Lung (tissue), 12 donors: ENCODE results near the gene RGMB. TPM values are rescaled to one million over a fixed set of nuclear protein-coding genes. Genes with fewer than 3 reads are reported as not detected.

Experiments
- ATAC-seq: fragments of 200-7000 bp; cut with Tn5 transposase; one replicate; pipeline ENCODE4 v1.9.1; 2020; ENCODE audit warnings: moderate number of reproducible peaks; ENCODE audit not compliant: insufficient read depth, low FRiP score
- DNase-seq, 3 donors: peaks; one replicate each; pipeline ENCODE4 v3.0.0-alpha.2; 2013 to 2017
- H3K27ac ChIP-seq, 2 donors: one replicate each; pipeline ENCODE4 v1.5.1; 2013; ENCODE audit warnings: mild to moderate bottlenecking in 2 of 2, moderate library complexity in 2 of 2, control low read depth in 1 of 2, inconsistent platforms in 1 of 2, low read depth in 1 of 2, low read length in 1 of 2
- H3K27me3 ChIP-seq, 3 donors: one replicate each; pipeline ENCODE4 v1.5.1; 2013; ENCODE audit warnings: low read length in 2 of 3; ENCODE audit not compliant: control insufficient read depth in 3 of 3, insufficient read depth in 3 of 3
- H3K36me3 ChIP-seq, 4 donors: one replicate each; pipeline ENCODE4 v1.5.1; 2013; ENCODE audit warnings: low read length in 4 of 4, mild to moderate bottlenecking in 1 of 4, moderate library complexity in 1 of 4; ENCODE audit not compliant: control insufficient read depth in 4 of 4, insufficient read depth in 4 of 4
- H3K4me1 ChIP-seq, 5 donors: one replicate each; pipeline ENCODE4 v1.5.1; 2013; ENCODE audit warnings: low read length in 5 of 5, mild to moderate bottlenecking in 2 of 5, moderate library complexity in 1 of 5; ENCODE audit not compliant: control insufficient read depth in 5 of 5, insufficient read depth in 5 of 5
- H3K4me3 ChIP-seq: one replicate; pipeline ENCODE4 v1.5.1; 2013; ENCODE audit warnings: mild to moderate bottlenecking, control low read depth, moderate library complexity
- H3K9ac ChIP-seq, 2 donors: one replicate each; pipeline ENCODE4 v1.5.1; 2013; ENCODE audit warnings: low read length in 2 of 2, control low read depth in 1 of 2; ENCODE audit not compliant: insufficient read depth in 1 of 2
- H3K9me3 ChIP-seq, 4 donors: one replicate each; pipeline ENCODE4 v1.5.1; 2013; ENCODE audit warnings: low read length in 3 of 4, mild to moderate bottlenecking in 1 of 4, moderate library complexity in 1 of 4; ENCODE audit not compliant: control insufficient read depth in 4 of 4, insufficient read depth in 3 of 4
- CTCF ChIP-seq: IDR thresholded peaks from 2 replicates; pipeline ENCODE4 v1.5.1; 2012; ENCODE audit warnings: mild to moderate bottlenecking; ENCODE audit errors: control extremely low read depth, extremely low read depth
- WGBS, 2 donors: extraction: QIAGEN DNeasy Blood & Tissue Kit; methylation state at CpG; one replicate each; pipeline ENCODE4 v1.1.7; 2013; 5-methylcytosine and 5-hydroxymethylcytosine counted together
- polyA plus RNA-seq, 2 donors: library from polyadenylated mRNA; stranded (reverse); fragments of 200-250 nt; gene quantifications; one replicate each; pipeline ENCODE4 v1.2.1, GENCODE V29; 2013
- total RNA-seq, 2 donors: library from RNA; depleted of rRNA in 1 of 2; stranded (reverse); fragments of >200 nt in 1 of 2; gene quantifications; one replicate each; pipeline ENCODE4 v1.2.1, GENCODE V29; 2014 to 2021
- donor health status: control.
- donor health status: control.
- donor health status: Bipolar disorder and iron deficiency.
- donor health status: healthy.
- donor health status: DM: yes; HTN: yes; CAD: no.

RGMB gene
- total and polyA plus RNA-seq, 4 donors = 3.8 to 31.7 (median 15.1) TPM

- no peak for DNase-seq
- Histone ChIP-seq H3K4me3 (no peak overlapping the region), H3K4me1 (peaks cover 0 to 8% (median 0%) of the 10 kb centered on the region in 5 donors), H3K9me3 (no peaks in the 10 kb centered on the region), H3K9ac (no peak overlapping the region), H3K36me3 (peaks cover 0 to 5% (median 0%) of the 10 kb centered on the region in 4 donors), H3K27me3 (no peaks in the 10 kb centered on the region), H3K27ac (no peak overlapping the region)
- no peak for TF ChIP-seq CTCF
- ATAC-seq = no peak
- 85 to 91% methylated on average over 5 of the region's 5 CpGs for WGBS, 2 donors
Measured at GRCh38 chr5:98795243-98795642, 21.8 kb downstream of the RGMB start.

- H3K9ac ChIP-seq = no peak overlapping the region
- H3K27ac ChIP-seq = no peak overlapping the region
- peaks cover 0 to 4% (median 0%) of the 10 kb centered on the region in 5 donors for H3K4me1 ChIP-seq
- H3K36me3 ChIP-seq = peaks cover 0 to 5% (median 0%) of the 10 kb centered on the region in 4 donors
- H3K9me3 ChIP-seq = peaks cover 0 to under 1% (median 0%) of the 10 kb centered on the region in 4 donors
- no peak overlapping the region for H3K4me3 ChIP-seq
- H3K27me3 ChIP-seq = no peaks in the 10 kb centered on the region
- peak; percentile 62 to 74 (median 63) for DNase-seq
- no peak for ATAC-seq
- peak; percentile 60 for TF ChIP-seq CTCF
- 12 to 15% methylated on average over 7 of the region's 7 CpGs for WGBS, 2 donors
Measured at GRCh38 chr5:98796197-98796972, 22.9 kb downstream of the RGMB start.

- Histone ChIP-seq H3K27me3 (no peaks in the 10 kb centered on the region), H3K27ac (no peak overlapping the region), H3K9me3 (peaks cover 0 to 2% (median 0%) of the 10 kb centered on the region in 4 donors), H3K9ac (no peak overlapping the region), H3K4me3 (no peak overlapping the region), H3K4me1 (peaks cover 0 to 4% (median 0%) of the 10 kb centered on the region in 5 donors), H3K36me3 (peaks cover 0 to 2% (median 0%) of the 10 kb centered on the region in 4 donors)
- TF ChIP-seq CTCF = no peak
- ATAC-seq = no peak
- no peak for DNase-seq
- WGBS, 2 donors = 80 to 90% methylated on average over 1 of the region's 1 CpG
Measured at GRCh38 chr5:98798371-98798770, 24.9 kb downstream of the RGMB start.
